CD14-positive monocyte (primary cell): ENCODE measurements around the gene PCTP. TPM values are rescaled to one million over a fixed set of nuclear protein-coding genes. Genes with fewer than 3 reads are reported as not detected.

ENCODE experiments used
- DNase-seq, 3 donors: peaks; one replicate each; pipeline ENCODE4 v3.0.0-alpha.2; 2011 to 2022
- H2AFZ ChIP-seq: 2 replicates; pipeline ENCODE4 v1.6.0; 2012; ENCODE audit warnings: mild to moderate bottlenecking, low read depth, low read length, inconsistent platforms; ENCODE audit not compliant: insufficient read depth, poor library complexity, severe bottlenecking
- H3K27ac ChIP-seq, 2 donors: 1 replicate in 1 of 2; 2 replicates in 1 of 2; pipeline ENCODE4 v1.5.1; 2012 to 2013; ENCODE audit warnings: low read length in 2 of 2, control low read depth in 1 of 2, inconsistent platforms in 1 of 2, low read depth in 1 of 2, mild to moderate bottlenecking in 1 of 2
- H3K27me3 ChIP-seq, 2 donors: one replicate each; pipeline versions ENCODE4 v1.6.0 to v1.6.1; 2011 to 2013; ENCODE audit warnings: low read length in 2 of 2; ENCODE audit not compliant: control insufficient read depth in 2 of 2, insufficient read depth in 2 of 2
- H3K36me3 ChIP-seq, 2 donors: replicated peaks in 1 of 2; 1 replicate in 1 of 2; 2 replicates in 1 of 2; pipeline versions ENCODE4 v1.5.1 to v1.6.1; 2012 to 2013; ENCODE audit warnings: low read length in 2 of 2, control low read depth in 1 of 2, inconsistent platforms in 1 of 2, mild to moderate bottlenecking in 1 of 2; ENCODE audit not compliant: insufficient read depth in 2 of 2, control insufficient read depth in 1 of 2
- H3K4me1 ChIP-seq, 2 donors: 1 replicate in 1 of 2; 2 replicates in 1 of 2; pipeline versions ENCODE4 v1.5.1 to v1.6.1; 2012 to 2013; ENCODE audit warnings: low read length in 2 of 2, control low read depth in 1 of 2, inconsistent platforms in 1 of 2, mild to moderate bottlenecking in 1 of 2, moderate library complexity in 1 of 2; ENCODE audit not compliant: insufficient read depth in 2 of 2, control insufficient read depth in 1 of 2
- H3K4me2 ChIP-seq: replicated peaks from 2 replicates; pipeline ENCODE3; 2012; ENCODE audit warnings: low read length, moderate library complexity, mild to moderate bottlenecking; ENCODE audit not compliant: poor library complexity, severe bottlenecking; ENCODE audit errors: extremely low read depth
- H3K4me3 ChIP-seq, 3 experiments: fragments of 200-600 bp in 1 of 3; sonication (generic) in 1 of 3; replicated peaks in 1 of 3; 1 replicate in 2 of 3; 2 replicates in 1 of 3; pipeline ENCODE4 v1.5.1; 2011 to 2013; ENCODE audit warnings: low read length in 3 of 3, mild to moderate bottlenecking in 3 of 3, control low read depth in 2 of 3, low read depth in 2 of 3, inconsistent platforms in 1 of 3, moderate library complexity in 1 of 3
- H3K79me2 ChIP-seq: 2 replicates; pipeline ENCODE4 v1.6.0; 2012; ENCODE audit warnings: mild to moderate bottlenecking, control low read depth, inconsistent platforms, low read length, moderate library complexity; ENCODE audit not compliant: insufficient read depth
- H3K9ac ChIP-seq: 2 replicates; pipeline ENCODE4 v1.6.0; 2017; ENCODE audit warnings: low read length, mild to moderate bottlenecking; ENCODE audit not compliant: insufficient read depth, poor library complexity, severe bottlenecking
- H3K9me3 ChIP-seq, 2 donors: replicated peaks in 1 of 2; 1 replicate in 1 of 2; 2 replicates in 1 of 2; pipeline versions ENCODE4 v1.5.1 to v1.6.1; 2012 to 2013; ENCODE audit warnings: low read length in 2 of 2, control low read depth in 1 of 2; ENCODE audit not compliant: control insufficient read depth in 1 of 2, insufficient read depth in 1 of 2
- H4K20me1 ChIP-seq: 2 replicates; pipeline ENCODE4 v1.6.0; 2012; ENCODE audit warnings: mild to moderate bottlenecking, low read length, control low read depth, moderate library complexity; ENCODE audit not compliant: insufficient read depth
- H3K27ac Mint-ChIP-seq, 7 donors: one replicate each; pipeline ENCODE4 v1.8.0; 2020; ENCODE audit warnings: mild to moderate bottlenecking in 7 of 7, mixed read lengths in 7 of 7, moderate library complexity in 6 of 7, inconsistent platforms in 2 of 7
- H3K27me3 Mint-ChIP-seq, 3 donors: one replicate each; pipeline ENCODE4 v1.8.0; 2021 to 2022; ENCODE audit warnings: low read depth in 3 of 3, mild to moderate bottlenecking in 3 of 3, mixed read lengths in 3 of 3, moderate library complexity in 3 of 3, inconsistent platforms in 1 of 3
- H3K36me3 Mint-ChIP-seq, 2 donors: one replicate each; pipeline ENCODE4 v1.8.0; 2020; ENCODE audit warnings: mixed read lengths in 2 of 2, inconsistent platforms in 1 of 2, mild to moderate bottlenecking in 1 of 2
- H3K4me1 Mint-ChIP-seq: one replicate; pipeline ENCODE4 v1.8.0; 2020; ENCODE audit warnings: mild to moderate bottlenecking, mixed read lengths
- H3K4me3 Mint-ChIP-seq, 2 donors: one replicate each; pipeline ENCODE4 v1.8.0; 2020; ENCODE audit warnings: mild to moderate bottlenecking in 2 of 2, mixed read lengths in 2 of 2, moderate library complexity in 1 of 2
- H3K9me3 Mint-ChIP-seq, 7 donors: one replicate each; pipeline ENCODE4 v1.8.0; 2020 to 2022; ENCODE audit warnings: mixed read lengths in 7 of 7, mild to moderate bottlenecking in 6 of 7, moderate library complexity in 6 of 7, inconsistent platforms in 2 of 7
- whole genome bisulfite sequencing: methylation state at CpG from one replicate; pipeline ENCODE4 v1.1.5; 2013; ENCODE audit warnings: missing lambda C conversion rate; ENCODE audit not compliant: insufficient coverage; 5-methylcytosine and 5-hydroxymethylcytosine counted together
- intact Hi-C, 2 donors: fragments of 100-400 bp; cut with micrococcal nuclease; formaldehyde crosslinking; loops; one replicate each; pipeline versions ENCODE4 v1.15.0 to v1.15.1; 2023
- polyA plus RNA-seq, 3 donors: library from polyadenylated mRNA; depleted of rRNA in 1 of 3; unstranded in 2 of 3; stranded (reverse) in 1 of 3; fragments of 300-500 nt in 2 of 3; fragments of >200 nt in 1 of 3; fragmentation: Illumina TruSeq in 2 of 3; gene quantifications; 1 replicate in 2 of 3; 2 replicates in 1 of 3; pipeline ENCODE4 v1.2.3, GENCODE V29; 2012 to 2021
- TF ChIP-seq, protein P1 (sequence below): fragments of 200-600 bp; IDR thresholded peaks from one replicate; pipeline ENCODE4 v1.8.0; 2022; ENCODE audit warnings: antibody characterized with exemption, mild to moderate bottlenecking

PCTP gene
- polyA plus RNA-seq, 3 donors, result 16.5 to 54.2 (median 35.4) TPM

DNA sequence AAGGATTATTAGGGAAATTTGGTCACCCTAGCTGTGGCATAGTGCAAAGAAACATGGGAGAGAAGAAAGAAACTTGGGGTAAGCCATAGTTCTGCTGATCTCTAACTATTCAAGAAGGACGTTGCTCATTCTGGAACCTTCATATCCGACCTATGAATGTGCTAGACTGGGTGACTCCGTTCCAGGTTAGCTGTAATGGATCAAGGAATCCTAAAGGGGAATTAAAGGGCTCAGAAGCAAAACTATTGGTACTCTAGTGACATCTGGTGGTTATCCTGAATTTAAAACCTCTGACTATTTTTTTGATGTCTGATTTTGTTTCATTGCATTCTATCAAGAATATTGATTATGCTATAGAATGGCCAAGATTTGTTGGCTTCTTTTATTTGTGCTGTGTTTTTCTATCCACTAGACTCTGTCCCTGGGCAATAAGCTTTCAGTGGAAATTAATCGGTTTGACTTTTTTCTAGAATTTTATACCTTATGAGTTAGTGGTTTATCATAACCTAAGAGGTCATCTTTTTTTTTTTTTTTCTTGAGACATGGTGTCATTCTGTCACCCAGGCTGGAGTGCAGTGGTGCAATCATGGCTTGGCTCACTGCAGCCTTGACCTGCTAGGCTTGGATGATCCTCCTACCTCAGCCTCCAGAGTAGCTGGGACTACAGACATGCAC lies 19.5 kb downstream of the PCTP start:
- WGBS, result 63% methylated on average over 3 of the region's 4 CpGs
- Histone ChIP-seq H3K27ac (peak overlapping the region in 1 of 2 donors; percentile 18), H3K36me3 (peaks cover 42 to 63% of the 10 kb centered on the region in 2 donors), H3K9me3 (no peaks in the 10 kb centered on the region), H3K4me2 (no peak overlapping the region), H3K4me1 (peaks cover 10 to 13% of the 10 kb centered on the region in 2 donors), H2AFZ (no peak overlapping the region), H3K79me2 (no peaks in the 10 kb centered on the region), H3K4me3 (no peak overlapping the region), H3K9ac (no peak overlapping the region), H4K20me1 (peaks cover 7% of the 10 kb centered on the region), H3K27me3 (no peaks in the 10 kb centered on the region)
- no peak overlapping the region for H3K4me3 Mint-ChIP-seq
- peaks cover 13% of the 10 kb centered on the region for H3K4me1 Mint-ChIP-seq
- DNase-seq, result peak in 2 of 3 donors; percentile 34 to 49
- H3K27ac Mint-ChIP-seq, result peak overlapping the region in 2 of 7 donors; percentile 21 to 85
- no peaks in the 10 kb centered on the region for H3K27me3 Mint-ChIP-seq
- peaks cover 55 to 65% of the 10 kb centered on the region in 2 donors for H3K36me3 Mint-ChIP-seq
- TF ChIP-seq, protein P1, sequence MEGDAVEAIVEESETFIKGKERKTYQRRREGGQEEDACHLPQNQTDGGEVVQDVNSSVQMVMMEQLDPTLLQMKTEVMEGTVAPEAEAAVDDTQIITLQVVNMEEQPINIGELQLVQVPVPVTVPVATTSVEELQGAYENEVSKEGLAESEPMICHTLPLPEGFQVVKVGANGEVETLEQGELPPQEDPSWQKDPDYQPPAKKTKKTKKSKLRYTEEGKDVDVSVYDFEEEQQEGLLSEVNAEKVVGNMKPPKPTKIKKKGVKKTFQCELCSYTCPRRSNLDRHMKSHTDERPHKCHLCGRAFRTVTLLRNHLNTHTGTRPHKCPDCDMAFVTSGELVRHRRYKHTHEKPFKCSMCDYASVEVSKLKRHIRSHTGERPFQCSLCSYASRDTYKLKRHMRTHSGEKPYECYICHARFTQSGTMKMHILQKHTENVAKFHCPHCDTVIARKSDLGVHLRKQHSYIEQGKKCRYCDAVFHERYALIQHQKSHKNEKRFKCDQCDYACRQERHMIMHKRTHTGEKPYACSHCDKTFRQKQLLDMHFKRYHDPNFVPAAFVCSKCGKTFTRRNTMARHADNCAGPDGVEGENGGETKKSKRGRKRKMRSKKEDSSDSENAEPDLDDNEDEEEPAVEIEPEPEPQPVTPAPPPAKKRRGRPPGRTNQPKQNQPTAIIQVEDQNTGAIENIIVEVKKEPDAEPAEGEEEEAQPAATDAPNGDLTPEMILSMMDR, result peak; percentile 73
- H3K9me3 Mint-ChIP-seq, result no peaks in the 10 kb centered on the region
- intact Hi-C loops, result loop anchor here (5.0 to 10.0 kb wide), 2 partner anchors 243 to 246 kb away; no protein-coding TSS in a partner anchor

DNA sequence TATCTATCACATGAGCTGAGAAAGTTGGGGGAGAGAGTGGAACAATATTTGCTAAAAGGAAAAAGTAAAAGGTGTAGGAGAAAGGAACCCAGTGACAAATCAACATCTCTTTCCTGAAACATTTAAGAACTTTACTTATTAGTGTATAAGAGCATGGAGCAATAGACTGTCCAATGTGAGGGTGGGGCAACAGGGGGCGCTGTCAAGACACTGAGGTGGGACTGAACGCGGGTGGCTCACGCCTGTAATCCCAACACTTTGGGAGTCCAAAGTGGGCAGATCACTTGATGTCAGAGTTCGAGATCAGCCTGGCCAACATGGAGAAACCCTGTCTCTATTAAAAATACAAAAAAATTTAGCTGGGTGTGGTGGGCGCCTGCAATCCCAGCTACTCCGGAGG lies 21.2 kb downstream of the PCTP start:
- intact Hi-C loops, result loop anchor here (5.0 to 10.0 kb wide), 2 partner anchors 245 to 247 kb away; no protein-coding TSS in a partner anchor
- 100% methylated on average over 4 of the region's 7 CpGs for WGBS
- Histone ChIP-seq H3K4me1 (peaks cover 10 to 13% of the 10 kb centered on the region in 2 donors), H4K20me1 (peaks cover 7% of the 10 kb centered on the region), H3K4me3 (no peak overlapping the region), H3K9ac (no peak overlapping the region), H3K4me2 (no peak overlapping the region), H2AFZ (no peak overlapping the region), H3K79me2 (no peaks in the 10 kb centered on the region), H3K9me3 (no peaks in the 10 kb centered on the region), H3K27ac (no peak overlapping the region), H3K36me3 (peaks cover 60 to 80% of the 10 kb centered on the region in 2 donors), H3K27me3 (no peaks in the 10 kb centered on the region)
- TF ChIP-seq, protein P1, result no peak
- peaks cover 13% of the 10 kb centered on the region for H3K4me1 Mint-ChIP-seq
- H3K9me3 Mint-ChIP-seq, result no peaks in the 10 kb centered on the region
- no peak overlapping the region for H3K4me3 Mint-ChIP-seq
- H3K36me3 Mint-ChIP-seq, result peaks cover 73 to 82% of the 10 kb centered on the region in 2 donors
- DNase-seq, result no peak
- peak overlapping the region in 3 of 7 donors; percentile 10 to 52 (median 21) for H3K27ac Mint-ChIP-seq
- no peaks in the 10 kb centered on the region for H3K27me3 Mint-ChIP-seq
